Progenitor cell of endocrine pancreas (in vitro differentiated cells): ENCODE results near the gene RSBN1. TPM values are rescaled to one million over a fixed set of nuclear protein-coding genes. Genes with fewer than 3 reads are reported as not detected.
A peak's percentile ranks its signal among the peaks of the same experiment; 100 is the strongest.

Experiments
- DNase-seq: peaks from one replicate; pipeline ENCODE4 v3.0.0; 2021; ENCODE audit warnings: low spot score; ENCODE audit not compliant: unreplicated experiment
- H3K27ac Mint-ChIP-seq: 2 replicates; pipeline ENCODE4 v1.8.0; 2021; ENCODE audit warnings: mild to moderate bottlenecking, moderate library complexity, mixed read lengths
- H3K27me3 Mint-ChIP-seq: 2 replicates; pipeline ENCODE4 v1.8.0; 2021; ENCODE audit warnings: mixed read lengths
- H3K36me3 Mint-ChIP-seq: 2 replicates; pipeline ENCODE4 v1.8.0; 2022; ENCODE audit warnings: mixed read lengths; ENCODE audit not compliant: insufficient read depth
- H3K4me1 Mint-ChIP-seq: 2 replicates; pipeline ENCODE4 v1.8.0; 2021; ENCODE audit warnings: low read depth, mixed read lengths
- H3K4me3 Mint-ChIP-seq: 2 replicates; pipeline ENCODE4 v1.8.0; 2021; ENCODE audit warnings: low read depth, mild to moderate bottlenecking, moderate library complexity, mixed read lengths
- H3K9me3 Mint-ChIP-seq: 2 replicates; pipeline ENCODE4 v1.8.0; 2021; ENCODE audit warnings: low read depth, mixed read lengths
- CTCF ChIP-seq: fragments of 200-600 bp; sonication (generic); IDR thresholded peaks from one replicate; pipeline ENCODE4 v1.5.0; 2021; ENCODE audit warnings: antibody characterized with exemption, mild to moderate bottlenecking; ENCODE audit not compliant: unreplicated experiment
- total RNA-seq: library from RNA; stranded (reverse); gene quantifications from 2 replicates; pipeline ENCODE4 v1.2.1, GENCODE V29; 2021

The RSBN1 gene
- total RNA-seq, 1 donor from 2014 or later = 25.9 TPM

GRCh38 chr1:113812661-113813135 lies 422 bp upstream of the RSBN1 start:
- no peaks in the 10 kb centered on the region for H3K27me3 Mint-ChIP-seq
- H3K36me3 Mint-ChIP-seq = peaks cover 3% of the 10 kb centered on the region
- H3K9me3 Mint-ChIP-seq = no peaks in the 10 kb centered on the region
- DNase-seq = no peak
- H3K27ac Mint-ChIP-seq = peak overlapping the region; percentile 97
- no peak for TF ChIP-seq CTCF
- H3K4me3 Mint-ChIP-seq = peak overlapping the region; percentile 98
- peaks cover 13% of the 10 kb centered on the region for H3K4me1 Mint-ChIP-seq

GRCh38 chr1:113811156-113811887 lies 954 bp downstream of the RSBN1 start:
- Mint-ChIP-seq H3K4me3 (peak overlapping the region; percentile 98), H3K4me1 (peaks cover 13% of the 10 kb centered on the region), H3K9me3 (no peaks in the 10 kb centered on the region), H3K27ac (peak overlapping the region; percentile 97), H3K27me3 (no peaks in the 10 kb centered on the region), H3K36me3 (peaks cover 5% of the 10 kb centered on the region)
- no peak for DNase-seq
- no peak for TF ChIP-seq CTCF

GRCh38 chr1:113809670-113810602 lies 2.3 kb downstream of the RSBN1 start:
- no peak for DNase-seq
- peak overlapping the region; percentile 89 for H3K27ac Mint-ChIP-seq
- H3K4me1 Mint-ChIP-seq = peaks cover 13% of the 10 kb centered on the region
- no peaks in the 10 kb centered on the region for H3K9me3 Mint-ChIP-seq
- TF ChIP-seq CTCF = no peak
- H3K27me3 Mint-ChIP-seq = no peaks in the 10 kb centered on the region
- H3K4me3 Mint-ChIP-seq = peak overlapping the region; percentile 98
- peaks cover 9% of the 10 kb centered on the region for H3K36me3 Mint-ChIP-seq

GRCh38 chr1:113808450-113809195 lies 3.7 kb downstream of the RSBN1 start:
- no peak overlapping the region for H3K27ac Mint-ChIP-seq
- H3K36me3 Mint-ChIP-seq = peaks cover 9% of the 10 kb centered on the region
- peaks cover 21% of the 10 kb centered on the region for H3K4me1 Mint-ChIP-seq
- no peak for DNase-seq
- H3K9me3 Mint-ChIP-seq = no peaks in the 10 kb centered on the region
- H3K4me3 Mint-ChIP-seq = peak overlapping the region; percentile 6
- H3K27me3 Mint-ChIP-seq = no peaks in the 10 kb centered on the region
- no peak for TF ChIP-seq CTCF

- H3K9me3 Mint-ChIP-seq = no peaks in the 10 kb centered on the region
- H3K27me3 Mint-ChIP-seq = no peaks in the 10 kb centered on the region
- H3K4me3 Mint-ChIP-seq = no peak overlapping the region
- H3K36me3 Mint-ChIP-seq = peaks cover 9% of the 10 kb centered on the region
- no peak for DNase-seq
- H3K27ac Mint-ChIP-seq = no peak overlapping the region
- no peak for TF ChIP-seq CTCF
- peaks cover 21% of the 10 kb centered on the region for H3K4me1 Mint-ChIP-seq
These were observed 6.6 kb downstream of the RSBN1 start for GRCh38 chr1:113805639-113806038.
